Hepatocyte (in vitro differentiated cells): ENCODE measurements around the gene QRSL1. TPM values are rescaled to one million over a fixed set of nuclear protein-coding genes. Genes with fewer than 3 reads are reported as not detected.
A peak's percentile ranks its signal among the peaks of the same experiment; 100 is the strongest.

Source experiments
- DNase-seq: peaks from one replicate; pipeline ENCODE4 v3.0.0-alpha.2; 2016; ENCODE audit warnings: low spot score
- H2AFZ ChIP-seq: fragments of 200-600 bp; sonication (generic); 2 replicates; pipeline ENCODE4 v1.6.0; 2016; ENCODE audit warnings: antibody characterized with exemption, mild to moderate bottlenecking
- H3K27ac ChIP-seq: fragments of 200-600 bp; sonication (generic); 2 replicates; pipeline ENCODE4 v1.5.1; 2016; ENCODE audit warnings: mild to moderate bottlenecking
- H3K27me3 ChIP-seq: fragments of 200-600 bp; sonication (generic); 2 replicates; pipeline ENCODE4 v1.6.1; 2016
- H3K36me3 ChIP-seq: fragments of 200-600 bp; sonication (generic); replicated peaks from 2 replicates; pipeline ENCODE4 v1.5.1; 2016; ENCODE audit warnings: low read depth; ENCODE audit not compliant: insufficient read depth
- H3K4me1 ChIP-seq: fragments of 200-600 bp; sonication (generic); 2 replicates; pipeline ENCODE4 v1.5.1; 2016; ENCODE audit warnings: mild to moderate bottlenecking, moderate library complexity; ENCODE audit not compliant: insufficient read depth
- H3K4me2 ChIP-seq: fragments of 200-600 bp; sonication (generic); 2 replicates; pipeline ENCODE4 v1.6.0; 2016
- H3K4me3 ChIP-seq: fragments of 200-600 bp; sonication (generic); 2 replicates; pipeline ENCODE4 v1.5.1; 2016; ENCODE audit warnings: mild to moderate bottlenecking
- H3K79me2 ChIP-seq: fragments of 200-600 bp; sonication (generic); 2 replicates; pipeline ENCODE4 v1.6.0; 2017; ENCODE audit warnings: mild to moderate bottlenecking
- H3K9me2 ChIP-seq: fragments of 200-600 bp; sonication (generic); replicated peaks from 2 replicates; pipeline ENCODE4 v1.6.0; 2017; ENCODE audit warnings: mild to moderate bottlenecking; ENCODE audit not compliant: insufficient read depth
- H3K9me3 ChIP-seq: fragments of 200-600 bp; sonication (generic); 2 replicates; pipeline ENCODE4 v1.5.1; 2016; ENCODE audit warnings: low read depth, mild to moderate bottlenecking
- H4K20me1 ChIP-seq: fragments of 200-600 bp; sonication (generic); 2 replicates; pipeline ENCODE4 v1.6.0; 2016; ENCODE audit warnings: mild to moderate bottlenecking; ENCODE audit not compliant: insufficient read depth, poor library complexity, severe bottlenecking
- EZH2 ChIP-seq: fragments of 200-600 bp; sonication (generic); IDR thresholded peaks from 2 replicates; pipeline ENCODE4 v1.6.1; 2016; ENCODE audit warnings: antibody characterized with exemption, mild to moderate bottlenecking, borderline replicate concordance
- EZH2phosphoT487 ChIP-seq: fragments of 200-600 bp; sonication (generic); IDR thresholded peaks from one replicate; pipeline ENCODE4 v1.6.1; 2018; ENCODE audit warnings: antibody characterized with exemption, mild to moderate bottlenecking, low read depth, moderate library complexity; ENCODE audit not compliant: unreplicated experiment, severe bottlenecking
- WGBS: methylation state at CpG from one replicate; pipeline ENCODE4 v1.1.6; 2016; ENCODE audit warnings: low lambda C conversion rate; ENCODE audit errors: missing lambda C conversion rate; 5-methylcytosine and 5-hydroxymethylcytosine counted together
- polyA plus RNA-seq: library from polyadenylated mRNA; unstranded; fragments of >200 nt; fragmentation: Nextera tagmentation; extraction: Ambion mirVana; gene quantifications from 2 replicates; pipeline ENCODE4 v1.2.1, GENCODE V29; 2016
- total RNA-seq: library from RNA; depleted of rRNA; stranded (reverse); fragments of >200 nt; gene quantifications from 2 replicates; pipeline ENCODE4 v1.2.3, GENCODE V29; 2014
- TF ChIP-seq, protein P1 (sequence below): fragments of 200-600 bp; sonication (generic); IDR thresholded peaks from 2 replicates; pipeline ENCODE4 v1.5.1; 2016; ENCODE audit warnings: antibody characterized with exemption, mild to moderate bottlenecking; ENCODE audit not compliant: poor library complexity

The QRSL1 gene
- total and polyA plus RNA-seq, 2 experiments from 2014 or later: 9.9 to 13.6 TPM

DNA sequence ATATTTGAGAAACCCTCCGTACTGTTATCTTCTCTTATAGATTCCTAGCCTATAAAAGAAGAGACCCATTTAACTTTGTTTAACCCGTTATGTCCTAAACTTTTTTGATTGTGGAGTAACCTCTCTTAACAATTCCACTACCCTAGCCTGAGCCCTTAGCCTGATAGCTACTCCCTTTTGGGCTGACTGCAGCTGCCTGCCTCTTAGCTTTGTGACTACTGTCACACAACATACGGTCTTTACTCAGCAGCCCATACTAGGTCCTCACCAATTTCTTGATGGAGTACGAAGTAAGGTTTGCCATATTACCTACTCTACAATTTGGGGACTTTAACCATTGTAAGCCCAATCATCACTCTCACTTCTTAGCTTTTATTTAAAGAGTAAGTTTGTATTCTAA is 72.7 kb downstream of the QRSL1 start:
- WGBS: 58% methylated on average over 4 of the region's 4 CpGs
- Histone ChIP-seq H2AFZ (no peak overlapping the region), H3K36me3 (no peaks in the 10 kb centered on the region), H3K27ac (peak overlapping the region; percentile 2), H3K4me1 (no peaks in the 10 kb centered on the region), H3K9me2 (no peaks in the 10 kb centered on the region), H3K4me3 (no peak overlapping the region), H3K27me3 (no peaks in the 10 kb centered on the region), H4K20me1 (no peaks in the 10 kb centered on the region), H3K79me2 (no peaks in the 10 kb centered on the region), H3K9me3 (no peaks in the 10 kb centered on the region), H3K4me2 (peak overlapping the region; percentile 28)
- no peak for DNase-seq
- TF ChIP-seq EZH2phosphoT487: no peak

DNA sequence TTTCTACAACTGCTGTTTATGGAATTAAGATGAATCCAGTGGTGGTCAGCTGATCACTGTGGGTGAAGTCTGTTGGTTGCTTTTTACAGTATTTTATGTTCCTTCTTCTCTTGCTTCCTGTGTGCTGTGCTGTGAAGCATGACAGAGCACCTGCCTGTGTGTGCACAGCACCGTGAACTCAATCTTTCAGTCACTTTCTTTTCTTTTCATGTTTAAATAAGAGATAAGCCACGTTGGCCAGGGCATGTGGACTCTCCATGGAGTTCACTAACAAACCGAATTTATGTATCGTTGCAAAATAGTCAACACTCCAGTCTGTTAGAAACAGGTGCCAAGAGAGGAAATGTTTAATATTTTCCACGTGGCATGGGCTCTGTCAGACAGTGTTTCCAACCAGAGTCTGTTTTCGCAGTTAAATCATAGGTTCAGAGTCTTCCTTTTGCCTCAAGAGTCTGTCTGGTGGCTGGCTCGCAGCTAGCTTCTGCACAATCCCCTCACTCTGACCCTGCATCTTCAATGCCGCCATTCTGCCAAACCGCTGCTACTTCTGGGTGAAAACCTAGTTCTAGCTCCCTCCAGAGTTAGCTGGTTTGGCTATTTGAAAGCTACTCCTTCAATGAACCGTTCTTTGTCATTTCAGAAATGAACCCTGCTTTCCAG is 73.2 kb downstream of the QRSL1 start:
- H3K27ac ChIP-seq: peak overlapping the region; percentile 34
- no peaks in the 10 kb centered on the region for H3K9me3 ChIP-seq
- no peak overlapping the region for H2AFZ ChIP-seq
- H3K27me3 ChIP-seq: no peaks in the 10 kb centered on the region
- TF ChIP-seq EZH2phosphoT487: no peak
- TF ChIP-seq EZH2: no peak
- TF ChIP-seq, protein P1, sequence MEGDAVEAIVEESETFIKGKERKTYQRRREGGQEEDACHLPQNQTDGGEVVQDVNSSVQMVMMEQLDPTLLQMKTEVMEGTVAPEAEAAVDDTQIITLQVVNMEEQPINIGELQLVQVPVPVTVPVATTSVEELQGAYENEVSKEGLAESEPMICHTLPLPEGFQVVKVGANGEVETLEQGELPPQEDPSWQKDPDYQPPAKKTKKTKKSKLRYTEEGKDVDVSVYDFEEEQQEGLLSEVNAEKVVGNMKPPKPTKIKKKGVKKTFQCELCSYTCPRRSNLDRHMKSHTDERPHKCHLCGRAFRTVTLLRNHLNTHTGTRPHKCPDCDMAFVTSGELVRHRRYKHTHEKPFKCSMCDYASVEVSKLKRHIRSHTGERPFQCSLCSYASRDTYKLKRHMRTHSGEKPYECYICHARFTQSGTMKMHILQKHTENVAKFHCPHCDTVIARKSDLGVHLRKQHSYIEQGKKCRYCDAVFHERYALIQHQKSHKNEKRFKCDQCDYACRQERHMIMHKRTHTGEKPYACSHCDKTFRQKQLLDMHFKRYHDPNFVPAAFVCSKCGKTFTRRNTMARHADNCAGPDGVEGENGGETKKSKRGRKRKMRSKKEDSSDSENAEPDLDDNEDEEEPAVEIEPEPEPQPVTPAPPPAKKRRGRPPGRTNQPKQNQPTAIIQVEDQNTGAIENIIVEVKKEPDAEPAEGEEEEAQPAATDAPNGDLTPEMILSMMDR: no peak
- no peaks in the 10 kb centered on the region for H3K79me2 ChIP-seq
- peak; percentile 37 for DNase-seq
- no peaks in the 10 kb centered on the region for H3K9me2 ChIP-seq
- no peaks in the 10 kb centered on the region for H3K36me3 ChIP-seq
- no peaks in the 10 kb centered on the region for H4K20me1 ChIP-seq
- peak overlapping the region; percentile 28 for H3K4me2 ChIP-seq
- WGBS: 72% methylated on average over 10 of the region's 10 CpGs
- no peak overlapping the region for H3K4me3 ChIP-seq
- H3K4me1 ChIP-seq: no peaks in the 10 kb centered on the region

DNA sequence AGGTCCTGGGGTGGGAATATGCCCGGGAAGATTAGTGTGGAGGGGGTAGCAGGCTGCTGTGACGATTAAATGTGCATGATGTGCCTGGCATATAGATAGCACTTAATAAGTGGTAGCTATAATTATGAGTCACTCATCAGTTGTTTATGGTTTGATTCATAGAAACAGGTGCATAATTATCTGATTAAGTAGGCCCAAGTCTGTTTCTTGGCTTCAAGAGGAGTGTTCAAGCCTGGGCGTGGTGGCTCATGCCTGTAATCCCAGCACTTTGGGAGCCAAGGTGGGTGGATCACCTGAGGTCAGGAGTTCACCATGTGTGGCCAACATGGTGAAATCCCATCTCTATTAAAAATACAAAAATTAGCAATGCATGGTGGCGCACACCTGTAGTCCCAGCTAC is 74.9 kb downstream of the QRSL1 start:
- no peaks in the 10 kb centered on the region for H3K79me2 ChIP-seq
- no peaks in the 10 kb centered on the region for H3K9me2 ChIP-seq
- TF ChIP-seq EZH2 (no peak), EZH2phosphoT487 (no peak)
- TF ChIP-seq, protein P1: no peak
- WGBS: 95% methylated on average over 4 of the region's 4 CpGs
- H3K4me3 ChIP-seq: no peak overlapping the region
- no peak overlapping the region for H2AFZ ChIP-seq
- DNase-seq: no peak
- no peaks in the 10 kb centered on the region for H3K9me3 ChIP-seq
- H3K27me3 ChIP-seq: no peaks in the 10 kb centered on the region
- H3K4me1 ChIP-seq: no peaks in the 10 kb centered on the region
- no peak overlapping the region for H3K4me2 ChIP-seq
- H4K20me1 ChIP-seq: no peaks in the 10 kb centered on the region
- H3K36me3 ChIP-seq: no peaks in the 10 kb centered on the region
- H3K27ac ChIP-seq: no peak overlapping the region

DNA sequence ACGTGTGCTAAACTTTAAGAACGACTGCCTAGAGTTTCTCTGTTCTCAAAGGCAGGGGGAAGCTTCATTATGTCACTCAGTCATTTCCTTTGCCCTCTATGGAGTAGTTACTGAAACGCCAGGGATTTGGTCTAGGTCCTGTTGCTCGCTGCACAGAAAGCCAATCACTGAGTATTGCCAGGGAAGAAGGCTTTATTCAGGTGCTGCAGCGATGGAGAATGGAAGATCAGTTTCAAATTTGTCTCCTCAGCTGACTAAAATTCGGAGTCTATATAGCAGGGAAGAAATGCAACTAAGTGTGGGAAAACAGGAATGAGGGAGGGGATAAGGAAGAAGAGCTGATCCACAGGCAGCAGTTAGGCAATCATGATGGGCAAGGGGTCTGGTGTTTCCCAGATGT is 75.8 kb downstream of the QRSL1 start:
- no peaks in the 10 kb centered on the region for H3K79me2 ChIP-seq
- H3K9me3 ChIP-seq: no peaks in the 10 kb centered on the region
- no peaks in the 10 kb centered on the region for H4K20me1 ChIP-seq
- H3K36me3 ChIP-seq: no peaks in the 10 kb centered on the region
- no peak overlapping the region for H3K27ac ChIP-seq
- H3K4me1 ChIP-seq: no peaks in the 10 kb centered on the region
- H3K4me2 ChIP-seq: no peak overlapping the region
- H3K4me3 ChIP-seq: no peak overlapping the region
- WGBS: 91% methylated on average over 6 of the region's 6 CpGs
- no peaks in the 10 kb centered on the region for H3K9me2 ChIP-seq
- TF ChIP-seq, protein P1: no peak
- no peak for TF ChIP-seq EZH2phosphoT487
- no peak for TF ChIP-seq EZH2
- DNase-seq: no peak
- H2AFZ ChIP-seq: no peak overlapping the region
- H3K27me3 ChIP-seq: no peaks in the 10 kb centered on the region
